LNCAP (cell line): Measurements from ENCODE around the gene AARS2.
A peak's percentile ranks its signal among the peaks of the same experiment; 100 is the strongest.

ENCODE experiments used
- CTCF ChIP-seq: fragments of 450-650 bp; IDR thresholded peaks from 2 replicates; pipeline ENCODE4 v1.5.1; 2017; ENCODE audit warnings: mild to moderate bottlenecking

Gene AARS2

GRCh38 chr6:44338228-44339122 lies 25.3 kb upstream of the AARS2 start:
- peak; percentile 69 for TF ChIP-seq CTCF

DNA sequence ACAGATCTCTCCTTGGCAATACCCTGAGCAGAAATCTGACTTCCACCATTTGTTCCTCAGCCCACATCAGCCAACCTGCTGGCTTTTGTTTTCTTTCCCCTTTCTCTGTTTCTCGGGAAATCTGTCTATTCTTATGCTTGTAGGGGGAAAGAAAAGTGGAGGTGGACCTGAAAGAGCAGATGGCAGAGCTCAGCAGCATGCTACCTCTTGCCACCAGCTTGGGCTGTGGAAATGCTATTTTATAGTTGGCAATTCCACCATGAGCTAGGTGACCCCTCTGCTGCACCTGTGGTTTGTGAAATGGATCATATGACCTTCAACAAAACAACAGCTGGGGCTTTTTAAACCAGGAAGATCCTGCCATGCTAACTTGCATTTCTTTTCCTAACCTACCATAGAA lies 22.5 kb upstream of the AARS2 start:
- TF ChIP-seq CTCF = no peak

- TF ChIP-seq CTCF = no peak
These were observed 20.8 kb upstream of the AARS2 start for GRCh38 chr6:44333942-44334341.

GRCh38 chr6:44333273-44333919 lies 20.2 kb upstream of the AARS2 start:
- TF ChIP-seq CTCF = no peak

DNA sequence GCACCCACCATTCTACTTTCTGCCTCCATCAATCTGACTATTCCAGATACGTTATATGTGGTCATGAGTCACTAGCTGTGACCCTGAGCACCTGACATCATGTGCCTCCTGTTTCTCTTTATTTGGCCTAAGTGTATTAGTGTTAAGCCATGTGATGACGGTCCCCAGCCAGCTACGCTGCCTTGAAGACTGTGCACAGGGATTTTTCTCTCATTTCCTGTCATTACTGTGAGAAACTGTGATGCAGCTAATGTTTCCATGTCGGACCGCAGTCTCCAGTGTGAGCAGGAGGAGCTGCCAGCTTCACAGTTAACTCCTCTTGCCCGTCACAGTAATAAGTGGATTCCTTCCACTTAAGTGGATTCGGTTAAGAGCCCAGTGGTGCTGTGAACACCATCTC lies 19.4 kb upstream of the AARS2 start:
- TF ChIP-seq CTCF = no peak

- TF ChIP-seq CTCF = no peak
These were observed 16.7 kb upstream of the AARS2 start for GRCh38 chr6:44329858-44330257.

DNA sequence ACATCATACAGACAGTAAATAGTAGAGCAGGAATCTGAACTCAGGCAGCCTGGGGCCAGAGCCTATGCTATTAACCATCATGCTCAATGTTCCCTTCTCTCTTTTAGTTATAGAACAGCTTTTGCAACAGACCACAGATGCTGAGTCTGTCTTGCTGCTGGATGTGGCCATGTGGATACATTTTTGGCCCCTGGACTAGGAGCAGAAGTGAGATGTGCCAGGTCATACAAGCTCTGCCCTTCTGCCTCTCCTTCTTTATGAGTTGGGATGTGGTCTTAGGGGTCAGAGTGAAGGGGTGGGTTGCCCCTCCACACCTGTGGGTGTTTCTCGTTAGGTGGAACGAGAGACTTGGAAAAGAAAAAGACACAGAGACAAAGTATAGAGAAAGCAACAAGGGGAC lies 14.6 kb upstream of the AARS2 start:
- TF ChIP-seq CTCF = no peak
